Ectodermal cell (in vitro differentiated cells): ENCODE data around the gene ATXN7.

ENCODE experiments used
- H3K27ac ChIP-seq: 2 replicates; pipeline ENCODE4 v1.7.0; 2013; ENCODE audit warnings: mild to moderate bottlenecking, low read depth, low read length; ENCODE audit not compliant: insufficient read depth, poor library complexity, severe bottlenecking
- H3K27me3 ChIP-seq: 2 replicates; pipeline ENCODE4 v1.7.0; 2013; ENCODE audit warnings: mild to moderate bottlenecking, low read length; ENCODE audit not compliant: insufficient read depth, control insufficient read depth, poor library complexity, severe bottlenecking
- H3K36me3 ChIP-seq: one replicate; pipeline ENCODE4 v1.7.0; 2013; ENCODE audit warnings: low read length; ENCODE audit not compliant: control insufficient read depth, insufficient read depth
- H3K4me1 ChIP-seq: one replicate; pipeline ENCODE4 v1.7.0; 2013; ENCODE audit warnings: low read length; ENCODE audit not compliant: control insufficient read depth, insufficient read depth
- H3K4me3 ChIP-seq: 2 replicates; pipeline ENCODE4 v1.7.0; 2013; ENCODE audit warnings: low read depth, low read length, control low read depth; ENCODE audit not compliant: insufficient read depth
- H3K9me3 ChIP-seq: 2 replicates; pipeline ENCODE4 v1.7.0; 2013; ENCODE audit warnings: mild to moderate bottlenecking, low read length, moderate library complexity; ENCODE audit not compliant: control insufficient read depth
- WGBS, 2 experiments: methylation state at CpG; one replicate each; pipeline ENCODE4 v1.1.7; 2013; ENCODE audit warnings: missing lambda C conversion rate in 2 of 2; 5-methylcytosine and 5-hydroxymethylcytosine counted together

ATXN7 gene

DNA sequence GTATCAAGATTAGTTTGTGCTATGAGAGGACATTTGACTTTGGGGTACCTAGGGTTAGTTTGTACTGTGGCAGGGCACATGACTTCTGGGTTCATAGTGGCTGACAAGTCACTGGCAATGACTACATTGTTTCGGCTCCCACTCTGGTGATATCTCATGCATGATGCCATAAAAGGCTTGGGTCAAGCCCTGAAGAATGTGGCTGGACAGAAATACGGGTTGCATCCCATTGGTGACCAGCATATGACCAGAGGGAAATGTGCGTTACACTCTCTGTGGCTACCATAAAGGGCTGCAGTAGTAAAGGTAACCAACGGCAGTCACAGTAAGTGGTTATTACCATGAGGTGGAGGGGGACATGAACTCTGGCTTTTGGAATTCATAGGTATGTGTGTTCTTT is 18.5 kb upstream of the ATXN7 start:
- H3K4me3 ChIP-seq: no peak overlapping the region
- H3K4me1 ChIP-seq: peaks cover 5% of the 10 kb centered on the region
- H3K9me3 ChIP-seq: no peaks in the 10 kb centered on the region
- WGBS, 2 experiments: 93 to 94% methylated on average over 4 of the region's 4 CpGs
- no peaks in the 10 kb centered on the region for H3K36me3 ChIP-seq
- no peaks in the 10 kb centered on the region for H3K27me3 ChIP-seq
- H3K27ac ChIP-seq: no peak overlapping the region

DNA sequence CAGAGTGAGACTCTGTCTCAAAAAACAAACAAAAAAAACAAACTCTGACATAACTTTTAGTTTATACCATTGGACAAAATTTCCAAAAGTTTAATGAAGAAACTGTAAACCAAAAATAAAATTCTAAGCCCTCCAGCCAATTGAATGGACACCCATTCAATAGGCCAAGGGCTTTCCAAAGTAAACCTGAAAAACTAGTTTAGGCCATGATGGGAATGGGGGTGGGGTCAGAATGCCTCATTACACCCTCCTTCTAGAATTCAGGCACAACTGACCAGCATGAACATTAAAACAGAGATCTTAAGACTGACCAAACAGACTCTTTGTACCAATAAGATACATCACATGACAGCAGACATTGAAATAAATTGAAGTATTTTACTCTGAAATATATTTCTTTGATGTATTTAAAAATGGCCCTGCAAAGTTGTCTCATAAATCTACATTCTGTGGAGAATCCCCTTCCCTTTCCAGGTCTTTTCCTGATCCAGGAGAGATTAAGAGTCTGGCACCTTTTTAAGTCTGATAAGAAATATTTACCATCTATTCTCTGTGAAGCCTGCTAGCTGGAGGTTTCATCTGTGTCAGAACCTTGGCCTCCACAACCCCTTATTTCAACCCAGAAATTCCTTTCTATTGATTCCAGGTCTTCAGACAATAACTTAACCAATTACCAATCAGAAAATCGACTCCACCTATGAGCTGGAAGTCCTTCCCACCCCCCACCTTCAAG is 15.8 kb upstream of the ATXN7 start:
- H3K4me1 ChIP-seq: peaks cover 5% of the 10 kb centered on the region
- H3K36me3 ChIP-seq: no peaks in the 10 kb centered on the region
- no peak overlapping the region for H3K27ac ChIP-seq
- H3K4me3 ChIP-seq: no peak overlapping the region
- 90 to 93% methylated on average over 1 of the region's 1 CpG for WGBS, 2 experiments
- no peaks in the 10 kb centered on the region for H3K27me3 ChIP-seq
- H3K9me3 ChIP-seq: no peaks in the 10 kb centered on the region

DNA sequence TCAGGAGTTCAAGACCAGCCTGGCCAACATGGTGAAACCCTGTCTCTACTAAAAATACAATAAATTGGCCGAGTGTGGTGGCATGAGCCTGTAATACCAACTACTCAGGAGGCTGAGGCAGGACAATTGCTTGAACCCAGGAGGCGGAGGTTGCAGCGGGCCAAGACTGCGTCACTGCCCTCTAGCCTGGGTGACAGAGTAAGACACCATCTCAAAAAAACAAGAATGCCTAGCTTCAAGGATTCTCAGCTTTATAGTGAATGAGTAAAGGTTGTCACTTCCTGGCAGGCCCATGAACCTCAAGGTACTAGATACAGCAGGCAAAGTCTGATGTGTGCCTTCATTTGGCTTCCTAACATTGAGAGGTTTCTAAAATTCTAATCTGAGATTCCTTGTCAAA is 14.5 kb upstream of the ATXN7 start:
- 90 to 92% methylated on average over 4 of the region's 4 CpGs for WGBS, 2 experiments
- no peaks in the 10 kb centered on the region for H3K36me3 ChIP-seq
- H3K27me3 ChIP-seq: no peaks in the 10 kb centered on the region
- no peak overlapping the region for H3K27ac ChIP-seq
- H3K4me1 ChIP-seq: peaks cover 5% of the 10 kb centered on the region
- no peaks in the 10 kb centered on the region for H3K9me3 ChIP-seq
- H3K4me3 ChIP-seq: no peak overlapping the region

- no peaks in the 10 kb centered on the region for H3K9me3 ChIP-seq
- H3K4me1 ChIP-seq: peaks cover 5% of the 10 kb centered on the region
- H3K4me3 ChIP-seq: no peak overlapping the region
- H3K27me3 ChIP-seq: no peaks in the 10 kb centered on the region
- WGBS, 2 experiments: 95 to 99% methylated on average over 3 of the region's 3 CpGs
- H3K27ac ChIP-seq: no peak overlapping the region
- no peaks in the 10 kb centered on the region for H3K36me3 ChIP-seq
These were observed 12.4 kb upstream of the ATXN7 start for GRCh38 chr3:63851287-63851686.

DNA sequence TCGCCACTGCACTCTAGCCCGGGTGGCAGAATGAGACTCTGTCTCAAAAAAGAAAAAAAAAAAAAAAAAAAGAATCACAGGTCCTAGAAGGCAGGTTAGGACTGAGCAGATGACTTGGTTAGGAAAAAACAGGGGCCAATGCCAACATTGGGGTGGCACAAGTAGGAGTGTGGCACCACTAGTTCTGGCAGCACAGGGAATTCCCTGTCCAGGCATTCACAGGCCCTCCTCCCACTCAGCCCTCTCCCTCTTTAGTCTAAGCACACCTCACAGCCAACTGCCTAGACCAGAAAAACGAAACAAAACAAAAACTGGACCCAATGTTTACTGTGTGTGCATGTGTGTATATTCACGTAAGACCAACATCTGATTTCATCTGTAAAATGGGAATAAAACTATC is 10.6 kb upstream of the ATXN7 start:
- Histone ChIP-seq H3K36me3 (no peaks in the 10 kb centered on the region), H3K27me3 (no peaks in the 10 kb centered on the region), H3K27ac (no peak overlapping the region), H3K4me3 (no peak overlapping the region), H3K4me1 (peaks cover 4% of the 10 kb centered on the region), H3K9me3 (no peaks in the 10 kb centered on the region)
- 88 to 99% methylated on average over 2 to 4 of the region's 4 CpGs for WGBS, 2 experiments

DNA sequence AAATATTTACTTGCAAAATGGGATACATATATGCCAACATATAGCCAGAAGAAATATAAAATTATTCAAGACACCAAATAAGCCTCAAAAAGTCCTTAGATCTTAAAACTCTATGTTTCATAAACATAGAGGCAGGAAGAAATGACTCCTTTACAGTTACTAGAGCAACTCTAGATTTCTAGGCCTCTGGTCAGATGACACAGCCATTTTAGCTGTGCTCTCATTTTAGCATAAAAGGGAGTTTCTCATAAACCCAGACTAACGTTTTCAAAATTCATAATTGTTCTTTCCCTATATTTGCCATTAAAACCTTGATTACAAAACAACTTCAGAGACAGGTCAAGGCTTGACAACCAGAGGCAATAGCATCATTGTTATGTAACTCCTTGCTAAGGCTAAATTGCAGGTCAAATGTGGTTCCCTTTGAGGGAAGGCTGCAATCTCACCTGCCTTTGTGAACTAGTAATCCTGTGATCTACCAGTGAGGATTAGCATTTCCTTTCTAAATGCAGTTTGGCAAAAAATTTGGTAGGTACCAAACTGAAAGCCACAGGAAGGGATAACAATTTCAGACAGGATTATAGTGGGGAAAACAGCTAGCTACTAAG is 8.2 kb upstream of the ATXN7 start:
- Histone ChIP-seq H3K4me3 (no peak overlapping the region), H3K27me3 (no peaks in the 10 kb centered on the region), H3K9me3 (no peaks in the 10 kb centered on the region), H3K27ac (no peak overlapping the region), H3K36me3 (no peaks in the 10 kb centered on the region), H3K4me1 (no peaks in the 10 kb centered on the region)
- 61 to 68% methylated on average over 1 of the region's 1 CpG for WGBS, 2 experiments

DNA sequence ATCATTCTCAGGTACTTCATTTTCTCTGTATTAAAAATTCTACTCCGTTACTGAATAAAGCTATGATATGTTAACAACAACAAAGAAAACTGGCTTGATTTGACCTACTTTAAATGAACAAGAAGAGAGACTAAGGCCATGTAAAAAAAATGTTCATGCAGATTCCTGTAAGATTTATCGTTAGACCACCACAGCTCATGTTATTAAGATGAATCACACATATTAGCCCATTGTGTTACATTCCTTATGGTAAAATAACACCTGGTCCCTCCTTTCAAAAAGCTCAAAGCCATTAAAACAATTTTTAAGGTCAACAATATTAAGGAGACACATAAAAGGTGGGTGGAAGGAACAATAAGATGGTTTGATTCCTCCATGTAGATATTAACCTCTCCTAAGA is 6.4 kb upstream of the ATXN7 start:
- H3K27ac ChIP-seq: no peak overlapping the region
- no peak overlapping the region for H3K4me3 ChIP-seq
- WGBS, 2 experiments: 94 to 98% methylated on average over 1 to 2 of the region's 2 CpGs
- H3K4me1 ChIP-seq: no peaks in the 10 kb centered on the region
- H3K27me3 ChIP-seq: no peaks in the 10 kb centered on the region
- no peaks in the 10 kb centered on the region for H3K9me3 ChIP-seq
- H3K36me3 ChIP-seq: no peaks in the 10 kb centered on the region

GRCh38 chr3:63860776-63861175 is 2.9 kb upstream of the ATXN7 start:
- Histone ChIP-seq H3K27ac (no peak overlapping the region), H3K36me3 (no peaks in the 10 kb centered on the region), H3K4me1 (no peaks in the 10 kb centered on the region), H3K9me3 (no peaks in the 10 kb centered on the region), H3K27me3 (no peaks in the 10 kb centered on the region), H3K4me3 (no peak overlapping the region)
- 96 to 100% methylated on average over 2 to 3 of the region's 3 CpGs for WGBS, 2 experiments

GRCh38 chr3:63861306-63861705 is 2.4 kb upstream of the ATXN7 start:
- no peaks in the 10 kb centered on the region for H3K9me3 ChIP-seq
- H3K4me1 ChIP-seq: no peaks in the 10 kb centered on the region
- 45 to 59% methylated on average over 3 to 5 of the region's 5 CpGs for WGBS, 2 experiments
- H3K27me3 ChIP-seq: no peaks in the 10 kb centered on the region
- H3K4me3 ChIP-seq: no peak overlapping the region
- H3K36me3 ChIP-seq: no peaks in the 10 kb centered on the region
- H3K27ac ChIP-seq: no peak overlapping the region

- Histone ChIP-seq H3K9me3 (no peaks in the 10 kb centered on the region), H3K36me3 (no peaks in the 10 kb centered on the region), H3K4me3 (peak overlapping the region; percentile 77), H3K4me1 (no peaks in the 10 kb centered on the region), H3K27me3 (no peaks in the 10 kb centered on the region), H3K27ac (no peak overlapping the region)
- WGBS, 2 experiments: 28 to 33% methylated on average over 5 of the region's 5 CpGs
These were observed 890 bp upstream of the ATXN7 start for GRCh38 chr3:63862804-63863149.
